Effector memory CD8-positive, alpha-beta T cell (primary cell): ENCODE results near the gene FASN.

Experiments
- ATAC-seq: fragments of 150-1000 bp; cut with Tn5 transposase; replicated peaks from 2 replicates; pipeline ENCODE4 v1.10.0; 2021; ENCODE audit warnings: mild to moderate bottlenecking, moderate library complexity
- DNase-seq, 3 experiments: peaks; one replicate each; pipeline ENCODE4 v3.0.0; 2021
- H3K27ac Mint-ChIP-seq, 2 donors: one replicate each; pipeline ENCODE4 v1.8.0; 2022; ENCODE audit warnings: mild to moderate bottlenecking in 2 of 2, mixed read lengths in 2 of 2, moderate library complexity in 2 of 2
- H3K27me3 Mint-ChIP-seq, 2 donors: one replicate each; pipeline ENCODE4 v1.8.0; 2022; ENCODE audit warnings: mixed read lengths in 2 of 2
- H3K36me3 Mint-ChIP-seq: one replicate; pipeline ENCODE4 v1.8.0; 2022; ENCODE audit warnings: mild to moderate bottlenecking, moderate library complexity, mixed read lengths; ENCODE audit not compliant: insufficient read depth
- H3K4me1 Mint-ChIP-seq, 2 donors: one replicate each; pipeline ENCODE4 v1.8.0; 2022; ENCODE audit warnings: low read depth in 2 of 2, mixed read lengths in 2 of 2
- H3K4me3 Mint-ChIP-seq, 2 donors: one replicate each; pipeline ENCODE4 v1.8.0; 2022; ENCODE audit warnings: mild to moderate bottlenecking in 2 of 2, mixed read lengths in 2 of 2, moderate library complexity in 2 of 2
- H3K9me3 Mint-ChIP-seq, 2 donors: one replicate each; pipeline ENCODE4 v1.8.0; 2022; ENCODE audit warnings: mixed read lengths in 2 of 2

The FASN gene

DNA sequence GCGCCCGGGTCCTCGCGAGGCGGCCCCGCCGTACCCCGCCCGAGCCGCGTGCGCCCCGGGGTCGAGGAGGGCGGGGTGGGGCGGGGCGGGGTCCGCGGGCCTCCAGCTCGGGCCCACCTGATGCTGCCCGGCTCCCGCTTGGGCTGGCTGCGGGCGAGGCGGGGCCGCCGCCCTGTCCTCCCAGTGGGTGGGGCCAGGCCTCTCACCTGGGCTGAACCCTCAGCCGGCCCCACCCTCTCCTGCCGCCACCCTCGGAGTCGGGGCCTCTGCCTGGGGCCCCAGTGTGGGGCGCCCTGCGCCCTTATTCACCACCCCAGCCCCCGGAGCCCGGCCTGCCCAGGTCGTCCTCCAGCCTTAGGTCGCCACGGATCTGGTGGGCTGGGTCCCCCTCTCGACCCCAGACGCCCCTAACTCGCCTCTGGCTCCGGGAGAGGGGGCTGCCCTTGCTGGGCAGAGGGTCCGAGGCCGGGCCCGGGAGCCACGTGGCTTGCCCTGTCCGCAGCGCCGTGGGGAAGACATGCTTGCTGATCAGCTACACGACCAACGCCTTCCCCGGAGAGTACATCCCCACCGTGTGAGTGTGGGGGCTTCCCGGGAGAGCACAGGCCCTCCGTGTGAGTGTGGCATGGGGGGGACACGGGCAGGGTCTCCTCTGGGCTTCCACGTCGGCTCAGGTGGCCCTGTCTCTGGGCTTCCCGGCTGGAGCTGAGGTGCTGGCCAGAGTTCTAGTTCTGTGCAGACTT is 66.0 kb downstream of the FASN start:
- Mint-ChIP-seq H3K4me1 (peaks cover 18 to 19% of the 10 kb centered on the region in 2 donors), H3K27me3 (no peaks in the 10 kb centered on the region), H3K4me3 (peak overlapping the region; percentile 57 to 59), H3K9me3 (no peaks in the 10 kb centered on the region), H3K36me3 (peaks cover 8% of the 10 kb centered on the region), H3K27ac (no peak overlapping the region)
- no peak for DNase-seq
- ATAC-seq = no peak

DNA sequence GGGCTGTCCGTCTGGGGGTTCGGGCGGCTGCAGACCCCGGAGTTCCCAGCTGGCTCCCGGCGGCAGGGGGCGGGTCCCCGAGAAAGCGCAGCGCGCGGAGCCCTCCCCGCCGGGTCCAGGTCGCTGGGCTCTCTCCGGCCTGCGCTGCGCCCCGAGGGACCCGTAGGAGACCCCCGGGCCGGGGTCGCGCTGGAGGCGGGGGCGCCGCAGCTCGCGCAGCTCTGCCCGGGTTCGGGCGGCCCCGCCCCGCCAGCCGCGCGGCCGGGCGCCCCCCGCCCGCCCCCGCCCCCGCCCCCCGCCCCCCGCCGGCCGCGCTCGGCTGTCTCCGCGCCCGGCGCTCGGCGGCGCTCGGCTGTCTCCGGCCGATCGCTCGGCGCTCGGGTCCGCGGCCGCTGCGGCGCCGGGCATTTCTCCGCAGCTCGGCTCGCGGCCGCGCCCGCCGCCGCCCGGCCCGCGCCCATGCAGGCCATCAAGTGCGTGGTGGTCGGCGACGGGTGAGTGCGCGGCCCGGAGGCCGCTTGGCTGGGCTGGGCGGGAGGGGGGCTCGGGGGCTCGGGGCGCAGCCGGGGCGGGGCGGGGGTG is 66.6 kb downstream of the FASN start, which contains the start of gene RAC3:
Gene RAC3 (plus strand): TSS at position 376 of the 582 bp plus-strand sequence. CDS start 84 bp downstream, at position 460.
- ATAC-seq (no peak), DNase-seq (no peak)
- Mint-ChIP-seq H3K4me3 (peak within 1 kb of the TSS; percentile 84 to 85), H3K9me3 (no peaks in the 10 kb centered on the region), H3K4me1 (peaks cover 18 to 19% of the 10 kb centered on the region in 2 donors), H3K27me3 (no peaks in the 10 kb centered on the region), H3K27ac (no peak within 1 kb of the TSS), H3K36me3 (peaks cover 4% of the 10 kb centered on the region)

- peaks cover 14% of the 10 kb centered on the region in 2 donors for H3K4me1 Mint-ChIP-seq
- H3K36me3 Mint-ChIP-seq = peaks cover 3% of the 10 kb centered on the region
- DNase-seq = peak; percentile 79 to 86 (median 80)
- ATAC-seq = peak; percentile 86
- H3K27me3 Mint-ChIP-seq = no peaks in the 10 kb centered on the region
- H3K9me3 Mint-ChIP-seq = no peaks in the 10 kb centered on the region
- peak overlapping the region; percentile 84 to 85 for H3K4me3 Mint-ChIP-seq
- H3K27ac Mint-ChIP-seq = no peak overlapping the region
These were observed 67.3 kb downstream of the FASN start for GRCh38 chr17:82030470-82031302.

DNA sequence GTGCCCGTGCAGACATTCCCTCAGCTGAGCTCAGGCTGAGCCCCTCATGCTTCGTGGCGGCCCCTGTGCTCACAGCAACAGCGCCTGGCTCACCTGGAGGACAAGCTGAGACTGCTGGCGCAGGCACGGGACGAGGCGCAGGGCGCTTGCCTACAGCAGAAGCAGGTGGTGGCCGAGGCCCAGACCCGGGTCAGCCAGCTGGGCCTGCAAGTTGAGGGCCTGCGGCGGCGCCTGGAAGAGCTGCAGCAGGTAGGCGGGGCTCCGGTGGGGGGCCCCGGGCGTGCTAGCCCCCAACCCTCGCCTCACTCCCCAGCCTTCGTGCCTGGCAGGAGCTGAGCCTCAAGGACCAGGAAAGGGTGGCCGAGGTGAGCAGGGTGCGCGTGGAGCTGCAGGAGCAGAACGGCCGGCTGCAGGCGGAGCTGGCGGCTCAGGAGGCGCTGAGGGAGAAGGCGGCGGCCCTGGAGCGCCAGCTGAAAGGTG is 68.0 kb downstream of the FASN start:
- H3K27ac Mint-ChIP-seq = no peak overlapping the region
- peak overlapping the region; percentile 84 to 85 for H3K4me3 Mint-ChIP-seq
- no peak for DNase-seq
- no peaks in the 10 kb centered on the region for H3K9me3 Mint-ChIP-seq
- peaks cover 6% of the 10 kb centered on the region for H3K36me3 Mint-ChIP-seq
- no peaks in the 10 kb centered on the region for H3K27me3 Mint-ChIP-seq
- peaks cover 10% of the 10 kb centered on the region in 2 donors for H3K4me1 Mint-ChIP-seq
- no peak for ATAC-seq

GRCh38 chr17:82029391-82029790 is 68.6 kb downstream of the FASN start:
- no peak for DNase-seq
- Mint-ChIP-seq H3K4me1 (peaks cover 10% of the 10 kb centered on the region in 2 donors), H3K9me3 (no peaks in the 10 kb centered on the region), H3K36me3 (peaks cover 6% of the 10 kb centered on the region), H3K27ac (no peak overlapping the region), H3K4me3 (peak overlapping the region; percentile 73 to 77), H3K27me3 (no peaks in the 10 kb centered on the region)
- ATAC-seq = no peak

- no peak for DNase-seq
- H3K27ac Mint-ChIP-seq = no peak overlapping the region
- no peaks in the 10 kb centered on the region for H3K9me3 Mint-ChIP-seq
- no peaks in the 10 kb centered on the region for H3K27me3 Mint-ChIP-seq
- H3K36me3 Mint-ChIP-seq = peaks cover 6% of the 10 kb centered on the region
- peak overlapping the region; percentile 73 to 77 for H3K4me3 Mint-ChIP-seq
- no peak for ATAC-seq
- peaks cover 10 to 13% of the 10 kb centered on the region in 2 donors for H3K4me1 Mint-ChIP-seq
These were observed 69.1 kb downstream of the FASN start for GRCh38 chr17:82028966-82029365.
